HCT116 (cell line): ENCODE results near the gene XNDC1N. TPM values are rescaled to one million over a fixed set of nuclear protein-coding genes. Genes with fewer than 3 reads are reported as not detected.

ENCODE experiments used
- ATAC-seq: fragments of 200-7000 bp; cut with Tn5 transposase; 2 replicates; pipeline ENCODE4 v1.9.1; 2020; ENCODE audit warnings: mild to moderate bottlenecking, moderate library complexity
- BruUV-seq: library from RNA; stranded (reverse); fragments of 400-500 nt; replicated peaks from 2 replicates; lab custom pipeline; 2021; lab: Mats Ljungman, UMichigan
- CTCF ChIA-PET: fragments of 300-600 bp; sonication (Branson Sonifier 250); formaldehyde crosslinking; loops from one replicate; lab custom pipeline; 2021; ENCODE audit warnings: antibody characterized with exemption; lab: Charles Lee
- POLR2A ChIA-PET: fragments of 300-600, 350-600 bp; sonication (Branson Sonifier 250); formaldehyde crosslinking; loops from one replicate; lab custom pipeline; 2021; ENCODE audit warnings: antibody characterized with exemption; lab: Charles Lee
- RAD21 ChIA-PET, 2 experiments: fragments of 300-600 bp; sonication (Branson Sonifier 250); formaldehyde crosslinking; loops; one replicate each; lab custom pipeline; 2023; ENCODE audit warnings: low total read pairs in 2 of 2; ENCODE audit not compliant: uncharacterized antibody in 2 of 2, unreplicated experiment in 2 of 2, low non-redundant PET in 1 of 2; lab: Charles Lee
- DNase-seq: peaks from one replicate; pipeline ENCODE4 v3.0.0-alpha.2; 2010; ENCODE audit warnings: low read depth, low spot score
- H2AFZ ChIP-seq: fragments of 200-600 bp; shearing (Covaris generic), sonication (generic); 2 replicates; pipeline ENCODE4 v1.6.1; 2017; ENCODE audit warnings: low read depth, mixed run types, mixed read lengths, antibody characterized with exemption, low read length; ENCODE audit not compliant: poor library complexity, severe bottlenecking
- H3K27ac ChIP-seq: 2 replicates; pipeline ENCODE4 v1.5.1; 2012; ENCODE audit warnings: low read depth, low read length
- H3K27me3 ChIP-seq: fragments of 200-600 bp; sonication (generic); 2 replicates; pipeline ENCODE4 v1.6.1; 2016; ENCODE audit warnings: mixed run types, low read length, mixed read lengths; ENCODE audit not compliant: insufficient read depth
- H3K36me3 ChIP-seq, 2 experiments: fragments of 200-500 bp in 1 of 2; fragments of 200-600 bp in 1 of 2; sonication (Bioruptor generic) in 1 of 2; sonication (generic) in 1 of 2; 2 replicates each; pipeline versions ENCODE4 v1.5.1 to v1.6.1; 2014 to 2016; ENCODE audit warnings: low read length in 2 of 2, inconsistent platforms in 1 of 2, mixed read lengths in 1 of 2, mixed run types in 1 of 2; ENCODE audit not compliant: insufficient read depth in 2 of 2, control insufficient read depth in 1 of 2
- H3K4me1 ChIP-seq, 2 experiments: fragments of 200-600 bp in 1 of 2; sonication (generic) in 1 of 2; 2 replicates each; pipeline versions ENCODE4 v1.5.1 to v1.6.1; 2012 to 2017; ENCODE audit warnings: low read length in 2 of 2, inconsistent platforms in 1 of 2, mild to moderate bottlenecking in 1 of 2, mixed read lengths in 1 of 2, mixed run types in 1 of 2, moderate library complexity in 1 of 2; ENCODE audit not compliant: insufficient read depth in 2 of 2, control insufficient read depth in 1 of 2
- H3K4me2 ChIP-seq: fragments of 200-600 bp; sonication (generic); 2 replicates; pipeline ENCODE4 v1.6.1; 2017; ENCODE audit warnings: mixed run types, low read length, mixed read lengths
- H3K4me3 ChIP-seq, 2 experiments: fragments of 200-600 bp in 1 of 2; sonication (generic) in 1 of 2; replicated peaks in 1 of 2; 2 replicates each; pipeline ENCODE4 v1.5.1; 2011 to 2016; ENCODE audit warnings: low read length in 2 of 2, control low read depth in 1 of 2, low read depth in 1 of 2, mild to moderate bottlenecking in 1 of 2, mixed read lengths in 1 of 2, mixed run types in 1 of 2
- H3K79me2 ChIP-seq: fragments of 200-600 bp; sonication (generic); 2 replicates; pipeline ENCODE4 v1.6.1; 2017; ENCODE audit warnings: mild to moderate bottlenecking, mixed run types, low read length, moderate library complexity, mixed read lengths; ENCODE audit not compliant: insufficient read depth
- H3K9ac ChIP-seq: fragments of 200-600 bp; sonication (generic); 2 replicates; pipeline ENCODE4 v1.6.1; 2016; ENCODE audit warnings: low read length, mixed read lengths
- H3K9me2 ChIP-seq: fragments of 200-600 bp; sonication (generic), shearing (Covaris generic); 2 replicates; pipeline ENCODE4 v1.6.1; 2017; ENCODE audit warnings: mixed run types, mild to moderate bottlenecking, moderate library complexity; ENCODE audit not compliant: insufficient read depth
- H3K9me3 ChIP-seq, 2 experiments: fragments of 200-500 bp in 1 of 2; fragments of 200-600 bp in 1 of 2; sonication (Bioruptor generic) in 1 of 2; sonication (generic) in 1 of 2; 2 replicates each; pipeline ENCODE4 v1.6.1; 2014 to 2017; ENCODE audit warnings: low read length in 2 of 2, mixed read lengths in 2 of 2, inconsistent platforms in 1 of 2, low read depth in 1 of 2, mild to moderate bottlenecking in 1 of 2, mixed run types in 1 of 2, moderate library complexity in 1 of 2; ENCODE audit not compliant: control insufficient read depth in 1 of 2, insufficient read depth in 1 of 2
- H4K20me1 ChIP-seq: fragments of 200-600 bp; sonication (generic), shearing (Covaris generic); 2 replicates; pipeline ENCODE4 v1.6.1; 2017; ENCODE audit warnings: mixed run types, mild to moderate bottlenecking, moderate library complexity; ENCODE audit not compliant: insufficient read depth
- CBX3 ChIP-seq: IDR thresholded peaks from 2 replicates; pipeline ENCODE4 v1.6.1; 2012; ENCODE audit warnings: low read depth
- CEBPB ChIP-seq: IDR thresholded peaks from 2 replicates; pipeline ENCODE4 v1.6.1; 2012; ENCODE audit warnings: low read depth
- EGR1 ChIP-seq: IDR thresholded peaks from 2 replicates; pipeline ENCODE4 v1.6.1; 2012; ENCODE audit warnings: low read depth
- ELF1 ChIP-seq: IDR thresholded peaks from 2 replicates; pipeline ENCODE4 v1.6.1; 2012; ENCODE audit warnings: low read depth, borderline replicate concordance
- POLR2AphosphoS5 ChIP-seq: IDR thresholded peaks from 2 replicates; pipeline ENCODE4 v1.6.1; 2011; ENCODE audit warnings: mild to moderate bottlenecking, low read depth, low read length, moderate library complexity
- SP1 ChIP-seq: IDR thresholded peaks from 2 replicates; pipeline ENCODE4 v1.6.1; 2012; ENCODE audit warnings: low read depth
- SRF ChIP-seq: IDR thresholded peaks from 2 replicates; pipeline ENCODE4 v1.6.1; 2012; ENCODE audit warnings: low read depth
- TCF7L2 ChIP-seq: IDR thresholded peaks from 2 replicates; pipeline ENCODE4 v1.7.0; 2011; ENCODE audit warnings: borderline replicate concordance, inconsistent platforms; ENCODE audit not compliant: insufficient read depth, insufficient read length; ENCODE audit errors: extremely low read depth
- YY1 ChIP-seq: IDR thresholded peaks from 2 replicates; pipeline ENCODE4 v1.6.1; 2011; ENCODE audit warnings: low read length, low read depth, moderate library complexity, mild to moderate bottlenecking; ENCODE audit not compliant: insufficient replicate concordance; ENCODE audit errors: extremely low read depth
- ZFX ChIP-seq: fragments of 450-650 bp; IDR thresholded peaks from 2 replicates; pipeline ENCODE4 v1.6.1; 2017
- ZNF274 ChIP-seq: fragments of 200-500 bp; sonication (Bioruptor generic); IDR thresholded peaks from 2 replicates; pipeline ENCODE4 v1.6.1; 2014; ENCODE audit warnings: mild to moderate bottlenecking, low read depth, low read length, inconsistent platforms
- intact Hi-C: fragments of 100-400 bp; cut with micrococcal nuclease; formaldehyde crosslinking; loops from 2 replicates; pipeline ENCODE4 v1.10.0; 2022
- total RNA-seq: library from RNA; stranded (reverse); gene quantifications from one replicate; pipeline ENCODE4 v1.2.1, GENCODE V29; 2021; ENCODE audit not compliant: unreplicated experiment
- TF ChIP-seq, protein P1 (sequence below): IDR thresholded peaks from 2 replicates; pipeline ENCODE4 v1.6.1; 2012; ENCODE audit warnings: low read depth

XNDC1N gene
- total RNA-seq, 1 experiment from 2014 or later, result 7.5 TPM

DNA sequence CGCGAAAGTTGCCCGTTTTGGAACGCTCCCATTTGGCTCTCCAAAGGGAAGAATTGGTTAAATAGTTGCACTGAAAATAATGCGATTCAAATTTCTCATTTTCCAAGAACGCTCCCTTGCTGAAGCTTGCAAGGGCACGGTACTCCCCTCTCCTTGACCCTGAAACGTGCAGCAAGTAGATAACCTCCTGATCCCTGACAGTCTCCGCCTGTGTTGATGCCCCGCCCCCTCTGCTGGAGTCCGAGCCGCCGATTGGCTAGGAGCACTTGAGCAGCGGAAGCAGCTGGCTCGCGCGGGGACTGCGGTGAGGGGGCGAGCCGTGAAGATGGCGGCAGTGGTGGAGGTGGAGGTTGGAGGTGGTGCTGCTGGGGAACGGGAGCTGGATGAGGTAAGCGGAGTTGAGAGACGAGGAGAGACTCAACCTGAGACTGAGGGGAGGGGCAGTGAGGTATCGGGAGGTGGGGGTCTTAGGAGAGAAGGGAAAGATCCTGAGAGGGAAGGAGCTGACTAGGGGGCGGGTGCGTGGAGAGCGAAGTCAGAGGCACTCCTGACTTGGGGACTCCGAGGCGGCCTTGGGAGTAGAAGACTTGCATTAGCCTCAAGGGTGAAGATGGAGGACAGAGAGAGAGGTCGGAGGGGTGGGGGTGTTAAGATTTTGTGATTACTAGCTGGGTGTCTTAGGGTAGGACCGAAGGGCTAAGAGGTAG lies 496 bp upstream of the XNDC1N start, which contains the start of gene RNF121 (continued):
- TF ChIP-seq, protein P1, sequence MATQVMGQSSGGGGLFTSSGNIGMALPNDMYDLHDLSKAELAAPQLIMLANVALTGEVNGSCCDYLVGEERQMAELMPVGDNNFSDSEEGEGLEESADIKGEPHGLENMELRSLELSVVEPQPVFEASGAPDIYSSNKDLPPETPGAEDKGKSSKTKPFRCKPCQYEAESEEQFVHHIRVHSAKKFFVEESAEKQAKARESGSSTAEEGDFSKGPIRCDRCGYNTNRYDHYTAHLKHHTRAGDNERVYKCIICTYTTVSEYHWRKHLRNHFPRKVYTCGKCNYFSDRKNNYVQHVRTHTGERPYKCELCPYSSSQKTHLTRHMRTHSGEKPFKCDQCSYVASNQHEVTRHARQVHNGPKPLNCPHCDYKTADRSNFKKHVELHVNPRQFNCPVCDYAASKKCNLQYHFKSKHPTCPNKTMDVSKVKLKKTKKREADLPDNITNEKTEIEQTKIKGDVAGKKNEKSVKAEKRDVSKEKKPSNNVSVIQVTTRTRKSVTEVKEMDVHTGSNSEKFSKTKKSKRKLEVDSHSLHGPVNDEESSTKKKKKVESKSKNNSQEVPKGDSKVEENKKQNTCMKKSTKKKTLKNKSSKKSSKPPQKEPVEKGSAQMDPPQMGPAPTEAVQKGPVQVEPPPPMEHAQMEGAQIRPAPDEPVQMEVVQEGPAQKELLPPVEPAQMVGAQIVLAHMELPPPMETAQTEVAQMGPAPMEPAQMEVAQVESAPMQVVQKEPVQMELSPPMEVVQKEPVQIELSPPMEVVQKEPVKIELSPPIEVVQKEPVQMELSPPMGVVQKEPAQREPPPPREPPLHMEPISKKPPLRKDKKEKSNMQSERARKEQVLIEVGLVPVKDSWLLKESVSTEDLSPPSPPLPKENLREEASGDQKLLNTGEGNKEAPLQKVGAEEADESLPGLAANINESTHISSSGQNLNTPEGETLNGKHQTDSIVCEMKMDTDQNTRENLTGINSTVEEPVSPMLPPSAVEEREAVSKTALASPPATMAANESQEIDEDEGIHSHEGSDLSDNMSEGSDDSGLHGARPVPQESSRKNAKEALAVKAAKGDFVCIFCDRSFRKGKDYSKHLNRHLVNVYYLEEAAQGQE, result no peak
- TF ChIP-seq SRF (no peak), ZNF274 (no peak), EGR1 (peak; percentile 94), YY1 (peak; percentile 94), CEBPB (no peak), ELF1 (no peak), POLR2AphosphoS5 (peak; percentile 92), TCF7L2 (no peak)

DNA sequence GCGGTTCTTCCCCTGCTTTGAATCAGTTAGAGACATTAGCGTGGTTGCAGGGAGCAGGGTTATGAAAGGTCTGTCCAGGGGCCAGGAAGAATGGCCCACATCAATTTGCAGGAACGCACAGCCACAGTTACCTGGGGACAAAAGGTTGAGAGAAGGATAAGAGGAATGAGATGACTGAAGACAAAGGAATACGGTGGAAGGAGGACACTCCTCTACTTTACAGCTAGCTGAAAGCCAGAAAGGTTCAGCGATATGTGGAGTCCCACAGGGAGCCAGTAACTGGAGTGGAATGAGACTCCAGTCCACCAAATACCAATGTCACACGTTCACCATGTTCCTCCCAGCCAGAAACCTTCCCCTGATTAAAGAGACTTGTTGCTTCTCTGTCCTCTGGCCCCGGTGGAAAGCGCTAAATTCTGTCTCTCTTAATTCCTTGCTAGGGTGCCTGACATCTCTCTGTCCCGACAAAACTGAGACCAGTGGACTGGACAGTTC lies 10.7 kb downstream of the XNDC1N start:
- no TSS peak for BruUV-seq
- Histone ChIP-seq H2AFZ (no peak overlapping the region), H3K36me3 (no peaks in the 10 kb centered on the region; a peak in 1 of 4 replicates), H3K4me1 (no peaks in the 10 kb centered on the region), H3K79me2 (no peaks in the 10 kb centered on the region), H3K9me3 (no peaks in the 10 kb centered on the region), H4K20me1 (no peaks in the 10 kb centered on the region), H3K4me2 (no peak overlapping the region), H3K27ac (no peak overlapping the region), H3K27me3 (no peaks in the 10 kb centered on the region), H3K4me3 (no peak overlapping the region), H3K9me2 (no peaks in the 10 kb centered on the region), H3K9ac (no peak overlapping the region)
- no peak for ATAC-seq
- POLR2A ChIA-PET, result no interaction called here
- CTCF ChIA-PET, result no interaction called here
- TF ChIP-seq TCF7L2, result no peak
- no peak for TF ChIP-seq CBX3
- TF ChIP-seq EGR1, result no peak
- no peak for TF ChIP-seq ELF1
- TF ChIP-seq SP1, result no peak
- TF ChIP-seq ZFX, result no peak
- intact Hi-C loops, result no loop called here
- RAD21 ChIA-PET, result no interaction called here
- DNase-seq, result no peak
